T47D (cell line): ENCODE data around the gene GALNTL6.

ENCODE experiments used
- DNase-seq, 2 experiments: peaks; one replicate each; pipeline versions ENCODE4 v3.0.0 to v3.0.0-alpha.2; 2011 to 2012; ENCODE audit warnings: low read depth in 1 of 2, low spot score in 1 of 2
- JUND ChIP-seq: IDR thresholded peaks from 2 replicates; pipeline ENCODE4 v1.6.1; 2012; ENCODE audit warnings: low read depth
- in situ Hi-C: cut with HindIII; loops from 2 replicates; pipeline ENCODE4 v1.10.0; 2016; ENCODE audit warnings: low sequenced_read_pairs, low pct_unique_long_range_greater_than_20kb

GALNTL6 gene

GRCh38 chr4:172104539-172104938 is 291.3 kb downstream of the GALNTL6 start:
- in situ Hi-C loops, result no loop called here
- TF ChIP-seq JUND, result no peak
- DNase-seq, result no peak

GRCh38 chr4:172105918-172106317 is 292.7 kb downstream of the GALNTL6 start:
- TF ChIP-seq JUND, result no peak
- no peak for DNase-seq
- in situ Hi-C loops, result no loop called here

- no peak for DNase-seq
- no peak for TF ChIP-seq JUND
- in situ Hi-C loops, result no loop called here
Measured at GRCh38 chr4:172109466-172109865, 296.3 kb downstream of the GALNTL6 start.

GRCh38 chr4:172124656-172125308 is 311.6 kb downstream of the GALNTL6 start:
- no peak for TF ChIP-seq JUND
- no peak for DNase-seq
- in situ Hi-C loops, result no loop called here

GRCh38 chr4:172125443-172125842 is 312.2 kb downstream of the GALNTL6 start:
- no peak for DNase-seq
- no peak for TF ChIP-seq JUND
- in situ Hi-C loops, result no loop called here

- in situ Hi-C loops, result no loop called here
- DNase-seq, result no peak
- no peak for TF ChIP-seq JUND
Measured at GRCh38 chr4:172127168-172127567, 314.0 kb downstream of the GALNTL6 start.

- in situ Hi-C loops, result no loop called here
- TF ChIP-seq JUND, result no peak
- no peak for DNase-seq
Measured at GRCh38 chr4:172129593-172129992, 316.4 kb downstream of the GALNTL6 start.

GRCh38 chr4:172134521-172134920 is 321.3 kb downstream of the GALNTL6 start:
- TF ChIP-seq JUND, result no peak
- DNase-seq, result no peak
- in situ Hi-C loops, result no loop called here

- in situ Hi-C loops, result no loop called here
- no peak for TF ChIP-seq JUND
- DNase-seq, result no peak
Measured at GRCh38 chr4:172141025-172141424, 327.8 kb downstream of the GALNTL6 start.

- DNase-seq, result no peak
- in situ Hi-C loops, result no loop called here
- no peak for TF ChIP-seq JUND
Measured at GRCh38 chr4:172142281-172142741, 329.1 kb downstream of the GALNTL6 start.

GRCh38 chr4:172143605-172144314 is 330.6 kb downstream of the GALNTL6 start:
- TF ChIP-seq JUND, result no peak
- in situ Hi-C loops, result no loop called here
- no peak for DNase-seq

- no peak for TF ChIP-seq JUND
- DNase-seq, result no peak
- in situ Hi-C loops, result no loop called here
Measured at GRCh38 chr4:172147687-172148086, 334.5 kb downstream of the GALNTL6 start.

GRCh38 chr4:172149329-172149728 is 336.1 kb downstream of the GALNTL6 start:
- no peak for DNase-seq
- no peak for TF ChIP-seq JUND
- in situ Hi-C loops, result no loop called here
